ENCODE results near the gene TUBAL3.

TUBAL3 gene

DNA sequence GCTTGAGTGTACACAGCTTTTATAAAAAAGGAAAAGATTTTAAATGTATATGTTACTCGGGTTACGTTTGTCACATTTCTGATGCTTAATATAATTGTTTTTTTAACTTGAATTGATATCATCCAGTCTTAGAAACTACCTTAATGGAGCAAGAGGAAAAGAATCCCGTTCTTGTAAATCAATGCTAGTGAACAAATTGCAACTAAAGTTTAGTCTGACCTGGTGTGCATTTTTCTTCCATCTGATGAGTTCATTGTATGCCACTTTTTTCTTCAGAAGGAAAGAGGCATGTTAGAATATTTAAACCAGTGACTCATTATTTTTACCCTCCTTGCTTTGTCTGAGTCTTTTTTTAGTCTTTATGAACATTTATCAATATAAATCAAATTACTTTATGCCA is 42.4 kb upstream of the TUBAL3 start:
- Histone ChIP-seq H3K27ac (ENCODE audit: low read length) (no peak overlapping the region), H2AFZ (ENCODE audit: low read depth, low read length) (no peak overlapping the region), H3K36me3 (replicated peaks; ENCODE audit: low read depth, low read length) (peaks cover 3% of the 10 kb centered on the region), H3K9me3 (ENCODE audit: insufficient read depth, low read length) (no peaks in the 10 kb centered on the region), H3K4me3 (ENCODE audit: low read length) (peak overlapping the region; percentile 70), H4K20me1 (ENCODE audit: insufficient read depth, low read length) (0 out of 2 replicates have a peak, but pooled peaks cover 2% of the 10 kb centered on the region), H3K9ac (ENCODE audit: low read length) (no peak overlapping the region), H3K79me2 (ENCODE audit: low read length) (peaks cover 15% of the 10 kb centered on the region), H3K4me2 (ENCODE audit: low read length) (peak overlapping the region; percentile 83), H3K4me1 (ENCODE audit: low read length) (peaks cover 54% of the 10 kb centered on the region), H3K27me3 (ENCODE audit: low read depth, low read length) (no peaks in the 10 kb centered on the region)
- no peak for TF ChIP-seq CTCF (IDR thresholded peaks at IDR 0.05; ENCODE audit: low read depth, low read length)
- TF ChIP-seq EZH2phosphoT487 (IDR thresholded peaks at IDR 0.05; ENCODE audit: low read depth): no peak

- TF ChIP-seq EZH2phosphoT487 (IDR thresholded peaks at IDR 0.05; ENCODE audit: low read depth): no peak
- Histone ChIP-seq H3K9ac (ENCODE audit: low read length) (peak overlapping the region; percentile 42; the same call in 1 of the 2 replicates), H3K79me2 (ENCODE audit: low read length) (peaks cover 15% of the 10 kb centered on the region), H3K4me2 (ENCODE audit: low read length) (peak overlapping the region; percentile 83), H3K4me3 (ENCODE audit: low read length) (peak overlapping the region; percentile 70), H3K9me3 (ENCODE audit: insufficient read depth, low read length) (no peaks in the 10 kb centered on the region), H3K36me3 (replicated peaks; ENCODE audit: low read depth, low read length) (peaks cover 3% of the 10 kb centered on the region), H3K4me1 (ENCODE audit: low read length) (peaks cover 54% of the 10 kb centered on the region), H3K27me3 (ENCODE audit: low read depth, low read length) (no peaks in the 10 kb centered on the region), H4K20me1 (ENCODE audit: insufficient read depth, low read length) (0 out of 2 replicates have a peak, but pooled peaks cover 2% of the 10 kb centered on the region), H2AFZ (ENCODE audit: low read depth, low read length) (no peak overlapping the region), H3K27ac (ENCODE audit: low read length) (no peak overlapping the region)
Measured at GRCh38 chr10:5446390-5446926, 41.8 kb upstream of the TUBAL3 start.

DNA sequence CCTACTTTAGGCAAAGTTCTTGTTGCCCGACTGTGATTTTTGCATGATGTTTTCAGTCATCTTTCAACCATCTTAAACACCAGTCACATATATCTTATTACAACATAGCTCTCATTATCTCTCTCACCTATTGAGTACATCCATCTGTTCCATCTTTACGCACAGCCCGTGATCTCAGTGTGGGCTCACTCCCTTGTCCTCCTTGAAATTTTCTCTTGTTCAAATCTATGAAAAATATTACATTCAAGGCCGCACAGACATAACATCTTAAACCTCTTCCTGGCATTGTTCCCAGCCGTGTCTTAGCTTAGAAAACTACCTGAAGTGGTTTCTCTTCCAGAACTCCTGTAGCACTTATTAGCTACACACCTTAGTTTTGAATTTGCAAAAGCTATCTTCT is 40.4 kb upstream of the TUBAL3 start:
- Histone ChIP-seq H4K20me1 (ENCODE audit: insufficient read depth, low read length) (0 out of 2 replicates have a peak, but pooled peaks cover 2% of the 10 kb centered on the region), H3K4me1 (ENCODE audit: low read length) (peaks cover 54% of the 10 kb centered on the region), H2AFZ (ENCODE audit: low read depth, low read length) (no peak overlapping the region), H3K9ac (ENCODE audit: low read length) (no peak overlapping the region), H3K4me2 (ENCODE audit: low read length) (no peak overlapping the region), H3K9me3 (ENCODE audit: insufficient read depth, low read length) (no peaks in the 10 kb centered on the region), H3K4me3 (ENCODE audit: low read length) (no peak overlapping the region), H3K79me2 (ENCODE audit: low read length) (peaks cover 15% of the 10 kb centered on the region), H3K36me3 (replicated peaks; ENCODE audit: low read depth, low read length) (peaks cover 3% of the 10 kb centered on the region), H3K27ac (ENCODE audit: low read length) (no peak overlapping the region), H3K27me3 (ENCODE audit: low read depth, low read length) (no peaks in the 10 kb centered on the region)
- TF ChIP-seq CTCF (IDR thresholded peaks at IDR 0.05; ENCODE audit: low read depth, low read length) (no peak), EZH2phosphoT487 (IDR thresholded peaks at IDR 0.05; ENCODE audit: low read depth) (no peak)

- peaks cover 4% of the 10 kb centered on the region; the same call in 1 of the 2 replicates for H3K79me2 ChIP-seq (ENCODE audit: low read length)
- H3K27ac ChIP-seq (ENCODE audit: low read length): peak overlapping the region; percentile 86
Measured at GRCh38 chr10:5443429-5443828, 38.8 kb upstream of the TUBAL3 start.

More at GRCh38 chr10:5443429-5443828, 38.8 kb upstream of the TUBAL3 start:
- Histone ChIP-seq H4K20me1 (ENCODE audit: insufficient read depth, low read length) (0 out of 2 replicates have a peak, but pooled peaks cover 2% of the 10 kb centered on the region), H3K27me3 (ENCODE audit: low read depth, low read length) (no peaks in the 10 kb centered on the region), H3K4me2 (ENCODE audit: low read length) (peak overlapping the region; percentile 82), H3K9me3 (ENCODE audit: insufficient read depth, low read length) (no peaks in the 10 kb centered on the region), H3K9ac (ENCODE audit: low read length) (peak overlapping the region; percentile 51), H2AFZ (ENCODE audit: low read depth, low read length) (no peak overlapping the region), H3K4me1 (ENCODE audit: low read length) (peaks cover 50% of the 10 kb centered on the region), H3K4me3 (ENCODE audit: low read length) (peak overlapping the region; percentile 54), H3K36me3 (replicated peaks; ENCODE audit: low read depth, low read length) (peaks cover 3% of the 10 kb centered on the region)
- no peak for TF ChIP-seq EZH2phosphoT487 (IDR thresholded peaks at IDR 0.05; ENCODE audit: low read depth)
- no peak for TF ChIP-seq CTCF (IDR thresholded peaks at IDR 0.05; ENCODE audit: low read depth, low read length)
